Astrocyte (in vitro differentiated cells and primary cell): ENCODE data around the gene CTBP1. TPM values are rescaled to one million over a fixed set of nuclear protein-coding genes. Genes with fewer than 3 reads are reported as not detected.

Source experiments
- DNase-seq: peaks from one replicate; pipeline ENCODE4 v3.0.0-alpha.2; 2010; ENCODE audit warnings: low read depth
- FAIRE-seq: peaks from 2 replicates; lab custom pipeline; 2011; peaks lifted over from hg19 to GRCh38; lab: Jason Lieb, UNC
- H2AFZ ChIP-seq: 2 replicates; pipeline ENCODE4 v1.6.0; 2012; ENCODE audit warnings: low read depth, low read length, inconsistent platforms
- H3K27ac ChIP-seq: 2 replicates; pipeline ENCODE4 v1.5.1; 2011; ENCODE audit warnings: low read depth, low read length, inconsistent platforms
- H3K27me3 ChIP-seq: 2 replicates; pipeline ENCODE4 v1.6.0; 2011; ENCODE audit warnings: low read length, inconsistent platforms; ENCODE audit not compliant: insufficient read depth
- H3K36me3 ChIP-seq: 2 replicates; pipeline ENCODE4 v1.5.1; 2011; ENCODE audit warnings: low read length, inconsistent platforms; ENCODE audit not compliant: insufficient read depth
- H3K4me1 ChIP-seq: 2 replicates; pipeline ENCODE4 v1.5.1; 2011; ENCODE audit warnings: low read length, inconsistent platforms; ENCODE audit not compliant: insufficient read depth
- H3K4me2 ChIP-seq: 2 replicates; pipeline ENCODE4 v1.6.0; 2012; ENCODE audit warnings: low read length, inconsistent platforms
- H3K4me3 ChIP-seq: 2 replicates; pipeline ENCODE4 v1.5.1; 2011; ENCODE audit warnings: low read depth, mild to moderate bottlenecking, low read length, inconsistent platforms; ENCODE audit not compliant: insufficient read depth
- H3K79me2 ChIP-seq: 2 replicates; pipeline ENCODE4 v1.6.0; 2012; ENCODE audit warnings: mild to moderate bottlenecking, low read length, inconsistent platforms; ENCODE audit not compliant: insufficient read depth
- H3K9ac ChIP-seq: 2 replicates; pipeline ENCODE4 v1.6.0; 2012; ENCODE audit warnings: mild to moderate bottlenecking, low read length, inconsistent platforms
- H3K9me3 ChIP-seq: 2 replicates; pipeline ENCODE4 v1.5.1; 2012; ENCODE audit warnings: low read depth, mild to moderate bottlenecking, low read length, inconsistent platforms; ENCODE audit not compliant: insufficient read depth
- H4K20me1 ChIP-seq: 2 replicates; pipeline ENCODE4 v1.6.0; 2012; ENCODE audit warnings: low read length, inconsistent platforms; ENCODE audit not compliant: insufficient read depth
- H3K27ac Mint-ChIP-seq: one replicate; pipeline ENCODE4 v1.8.0; 2021; ENCODE audit warnings: mild to moderate bottlenecking, mixed read lengths; ENCODE audit not compliant: unreplicated experiment
- H3K27me3 Mint-ChIP-seq: one replicate; pipeline ENCODE4 v1.8.0; 2021; ENCODE audit warnings: low read depth, mixed read lengths; ENCODE audit not compliant: unreplicated experiment
- H3K36me3 Mint-ChIP-seq: one replicate; pipeline ENCODE4 v1.8.0; 2021; ENCODE audit warnings: low read depth, mixed read lengths; ENCODE audit not compliant: unreplicated experiment
- H3K4me1 Mint-ChIP-seq: one replicate; pipeline ENCODE4 v1.8.0; 2021; ENCODE audit warnings: low read depth, mixed read lengths; ENCODE audit not compliant: unreplicated experiment
- H3K4me3 Mint-ChIP-seq: one replicate; pipeline ENCODE4 v1.8.0; 2021; ENCODE audit warnings: mild to moderate bottlenecking, moderate library complexity, mixed read lengths; ENCODE audit not compliant: unreplicated experiment
- H3K9me3 Mint-ChIP-seq: one replicate; pipeline ENCODE4 v1.8.0; 2021; ENCODE audit warnings: mild to moderate bottlenecking, mixed read lengths; ENCODE audit not compliant: unreplicated experiment
- EZH2 ChIP-seq: IDR thresholded peaks from 2 replicates; pipeline ENCODE4 v1.6.1; 2012; ENCODE audit warnings: mild to moderate bottlenecking, low read length, inconsistent platforms; ENCODE audit not compliant: insufficient read depth
- total RNA-seq: library from RNA; stranded (reverse); gene quantifications from 2 replicates; pipeline ENCODE4 v1.2.1, GENCODE V29; 2021
- TF ChIP-seq, protein P1 (sequence below): IDR thresholded peaks from 2 replicates; pipeline ENCODE4 v1.5.1; 2011; ENCODE audit warnings: low read depth, mild to moderate bottlenecking, inconsistent platforms, low read length, moderate library complexity; ENCODE audit not compliant: insufficient read depth

Gene CTBP1
- total RNA-seq, 1 donor from 2014 or later = 136 TPM

- peaks cover under 1% of the 10 kb centered on the region for H3K4me1 ChIP-seq
- no peaks in the 10 kb centered on the region for H4K20me1 ChIP-seq
- Mint-ChIP-seq H3K4me1 (peaks cover 2% of the 10 kb centered on the region), H3K27ac (no peak overlapping the region), H3K9me3 (peaks cover 56% of the 10 kb centered on the region), H3K36me3 (peaks cover 24% of the 10 kb centered on the region), H3K4me3 (no peak overlapping the region), H3K27me3 (peaks cover 2% of the 10 kb centered on the region)
- peaks cover 12% of the 10 kb centered on the region for H3K79me2 ChIP-seq
- peaks cover 27% of the 10 kb centered on the region for H3K9me3 ChIP-seq
- H3K4me3 ChIP-seq = no peak overlapping the region
- TF ChIP-seq, protein P1, sequence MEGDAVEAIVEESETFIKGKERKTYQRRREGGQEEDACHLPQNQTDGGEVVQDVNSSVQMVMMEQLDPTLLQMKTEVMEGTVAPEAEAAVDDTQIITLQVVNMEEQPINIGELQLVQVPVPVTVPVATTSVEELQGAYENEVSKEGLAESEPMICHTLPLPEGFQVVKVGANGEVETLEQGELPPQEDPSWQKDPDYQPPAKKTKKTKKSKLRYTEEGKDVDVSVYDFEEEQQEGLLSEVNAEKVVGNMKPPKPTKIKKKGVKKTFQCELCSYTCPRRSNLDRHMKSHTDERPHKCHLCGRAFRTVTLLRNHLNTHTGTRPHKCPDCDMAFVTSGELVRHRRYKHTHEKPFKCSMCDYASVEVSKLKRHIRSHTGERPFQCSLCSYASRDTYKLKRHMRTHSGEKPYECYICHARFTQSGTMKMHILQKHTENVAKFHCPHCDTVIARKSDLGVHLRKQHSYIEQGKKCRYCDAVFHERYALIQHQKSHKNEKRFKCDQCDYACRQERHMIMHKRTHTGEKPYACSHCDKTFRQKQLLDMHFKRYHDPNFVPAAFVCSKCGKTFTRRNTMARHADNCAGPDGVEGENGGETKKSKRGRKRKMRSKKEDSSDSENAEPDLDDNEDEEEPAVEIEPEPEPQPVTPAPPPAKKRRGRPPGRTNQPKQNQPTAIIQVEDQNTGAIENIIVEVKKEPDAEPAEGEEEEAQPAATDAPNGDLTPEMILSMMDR = no peak
- TF ChIP-seq EZH2 = no peak
- no peaks in the 10 kb centered on the region for H3K27me3 ChIP-seq
- no peak overlapping the region for H2AFZ ChIP-seq
- no peaks in the 10 kb centered on the region for H3K36me3 ChIP-seq
- FAIRE-seq (no peak), DNase-seq (no peak)
- H3K27ac ChIP-seq = no peak overlapping the region
- H3K9ac ChIP-seq = no peak overlapping the region
- no peak overlapping the region for H3K4me2 ChIP-seq
Observed at GRCh38 chr4:1255151-1255550, 6.2 kb upstream of the CTBP1 start.

- H3K27me3 ChIP-seq = no peaks in the 10 kb centered on the region
- H3K36me3 Mint-ChIP-seq = peaks cover 26% of the 10 kb centered on the region
- H3K4me1 Mint-ChIP-seq = peaks cover 2% of the 10 kb centered on the region
- no peaks in the 10 kb centered on the region for H3K27me3 Mint-ChIP-seq
- FAIRE-seq (no peak), DNase-seq (no peak)
- no peak overlapping the region for H2AFZ ChIP-seq
- H3K27ac ChIP-seq = no peak overlapping the region
- no peaks in the 10 kb centered on the region for H3K36me3 ChIP-seq
- no peak overlapping the region for H3K9ac ChIP-seq
- no peak overlapping the region for H3K4me3 ChIP-seq
- no peaks in the 10 kb centered on the region for H4K20me1 ChIP-seq
- peaks cover 17% of the 10 kb centered on the region for H3K79me2 ChIP-seq
- H3K9me3 ChIP-seq = peaks cover 29% of the 10 kb centered on the region
- peaks cover 58% of the 10 kb centered on the region for H3K9me3 Mint-ChIP-seq
- no peak overlapping the region for H3K4me3 Mint-ChIP-seq
- peaks cover 6% of the 10 kb centered on the region for H3K4me1 ChIP-seq
- no peak overlapping the region for H3K27ac Mint-ChIP-seq
- no peak overlapping the region for H3K4me2 ChIP-seq
- TF ChIP-seq EZH2 = no peak
- TF ChIP-seq, protein P1 = no peak
Observed at GRCh38 chr4:1253831-1254230, 4.9 kb upstream of the CTBP1 start.

DNA sequence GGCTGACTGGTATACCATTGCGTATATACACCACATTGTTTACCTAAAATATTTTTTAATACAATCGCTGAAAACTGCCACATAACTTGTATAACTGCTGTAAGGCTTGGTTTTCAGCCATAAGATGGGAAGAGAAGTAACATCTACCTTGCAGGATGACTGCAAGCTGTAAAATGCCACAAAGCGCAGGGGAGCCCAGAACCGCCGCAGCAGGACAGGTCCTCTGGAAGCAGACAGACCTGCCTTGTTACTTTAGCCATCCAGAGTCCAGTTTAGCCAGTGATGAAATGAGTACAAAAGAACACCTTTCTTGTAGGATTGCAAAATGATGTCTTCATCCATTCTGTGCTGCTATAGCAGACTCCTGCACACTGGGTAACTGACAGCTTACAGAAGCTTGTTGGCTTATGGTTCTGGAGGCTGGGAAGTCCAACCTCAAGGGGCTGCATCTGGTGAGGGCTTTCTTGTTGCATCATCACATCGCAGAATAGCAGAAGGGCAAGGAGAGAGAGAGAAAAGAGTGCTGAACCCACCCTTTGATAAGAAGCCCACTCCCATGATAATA lies 4.1 kb upstream of the CTBP1 start:
- Histone ChIP-seq H3K27me3 (no peaks in the 10 kb centered on the region), H3K9me3 (peaks cover 29% of the 10 kb centered on the region), H3K27ac (no peak overlapping the region), H3K36me3 (no peaks in the 10 kb centered on the region), H4K20me1 (no peaks in the 10 kb centered on the region), H3K4me1 (peaks cover 6% of the 10 kb centered on the region), H3K79me2 (peaks cover 19% of the 10 kb centered on the region), H3K9ac (no peak overlapping the region), H3K4me2 (no peak overlapping the region), H3K4me3 (no peak overlapping the region), H2AFZ (no peak overlapping the region)
- Mint-ChIP-seq H3K36me3 (peaks cover 26% of the 10 kb centered on the region), H3K4me1 (peaks cover 2% of the 10 kb centered on the region), H3K4me3 (no peak overlapping the region), H3K27me3 (no peaks in the 10 kb centered on the region), H3K27ac (no peak overlapping the region), H3K9me3 (peaks cover 54% of the 10 kb centered on the region)
- no peak for TF ChIP-seq EZH2
- TF ChIP-seq, protein P1 = no peak
- DNase-seq (no peak), FAIRE-seq (no peak)
